ENCODE data around the gene DLX6.

The DLX6 gene

GRCh38 chr7:96989859-96990317, 15.5 kb upstream of the DLX6 start:
- Histone ChIP-seq H3K9ac (ENCODE audit: low read depth, low read length) (0 out of 2 replicates have a peak overlapping the region, but pooled peaks have one; percentile 9), H3K36me3 (ENCODE audit: insufficient read depth, low read length) (no peaks in the 10 kb centered on the region), H3K4me1 (ENCODE audit: insufficient read depth, low read length) (peaks cover 8% of the 10 kb centered on the region), H3K9me3 (ENCODE audit: control insufficient read depth, insufficient read depth, low read length) (peaks cover 5% of the 10 kb centered on the region)

- no peaks in the 10 kb centered on the region for H3K36me3 ChIP-seq (ENCODE audit: insufficient read depth, low read length)
- peaks cover 8% of the 10 kb centered on the region for H3K4me1 ChIP-seq (ENCODE audit: insufficient read depth, low read length)
- H3K9me3 ChIP-seq (ENCODE audit: control insufficient read depth, insufficient read depth, low read length) = peaks cover 5% of the 10 kb centered on the region
- no peak overlapping the region for H3K9ac ChIP-seq (ENCODE audit: low read depth, low read length)
These were observed 13.7 kb upstream of the DLX6 start for GRCh38 chr7:96991546-96992191.

GRCh38 chr7:96992192-96993005, 13.0 kb upstream of the DLX6 start:
- Histone ChIP-seq H3K36me3 (ENCODE audit: insufficient read depth, low read length) (no peaks in the 10 kb centered on the region), H3K9me3 (ENCODE audit: control insufficient read depth, insufficient read depth, low read length) (peaks cover 5% of the 10 kb centered on the region), H3K9ac (ENCODE audit: low read depth, low read length) (peak overlapping the region; percentile 22; the same call in 1 of the 2 replicates), H3K4me1 (ENCODE audit: insufficient read depth, low read length) (peaks cover 8% of the 10 kb centered on the region)

GRCh38 chr7:96993094-96993865, 12.1 kb upstream of the DLX6 start:
- Histone ChIP-seq H3K36me3 (ENCODE audit: insufficient read depth, low read length) (no peaks in the 10 kb centered on the region), H3K4me1 (ENCODE audit: insufficient read depth, low read length) (peaks cover 8% of the 10 kb centered on the region), H3K9ac (ENCODE audit: low read depth, low read length) (peak overlapping the region; percentile 22; the same call in 1 of the 2 replicates), H3K9me3 (ENCODE audit: control insufficient read depth, insufficient read depth, low read length) (peaks cover 5% of the 10 kb centered on the region)

- Histone ChIP-seq H3K4me1 (ENCODE audit: insufficient read depth, low read length) (peaks cover 8% of the 10 kb centered on the region), H3K36me3 (ENCODE audit: insufficient read depth, low read length) (no peaks in the 10 kb centered on the region), H3K9me3 (ENCODE audit: control insufficient read depth, insufficient read depth, low read length) (peaks cover 5% of the 10 kb centered on the region), H3K9ac (ENCODE audit: low read depth, low read length) (no peak overlapping the region)
These were observed 11.4 kb upstream of the DLX6 start for GRCh38 chr7:96993980-96994379.

GRCh38 chr7:96995406-96996110, 9.8 kb upstream of the DLX6 start:
- peaks cover 5% of the 10 kb centered on the region for H3K9me3 ChIP-seq (ENCODE audit: control insufficient read depth, insufficient read depth, low read length)
- H3K36me3 ChIP-seq (ENCODE audit: insufficient read depth, low read length) = no peaks in the 10 kb centered on the region
- no peak overlapping the region for H3K9ac ChIP-seq (ENCODE audit: low read depth, low read length)
- H3K4me1 ChIP-seq (ENCODE audit: insufficient read depth, low read length) = peaks cover 7% of the 10 kb centered on the region; the same call in 1 of the 2 replicates

- H3K36me3 ChIP-seq (ENCODE audit: insufficient read depth, low read length) = no peaks in the 10 kb centered on the region
- peaks cover 5% of the 10 kb centered on the region for H3K9me3 ChIP-seq (ENCODE audit: control insufficient read depth, insufficient read depth, low read length)
- no peak overlapping the region for H3K9ac ChIP-seq (ENCODE audit: low read depth, low read length)
- peaks cover 14% of the 10 kb centered on the region for H3K4me1 ChIP-seq (ENCODE audit: insufficient read depth, low read length)
These were observed 9.0 kb upstream of the DLX6 start for GRCh38 chr7:96996111-96996957.

- peaks cover 5% of the 10 kb centered on the region for H3K9me3 ChIP-seq (ENCODE audit: control insufficient read depth, insufficient read depth, low read length)
- no peak overlapping the region for H3K9ac ChIP-seq (ENCODE audit: low read depth, low read length)
- H3K36me3 ChIP-seq (ENCODE audit: insufficient read depth, low read length) = no peaks in the 10 kb centered on the region
- peaks cover 19% of the 10 kb centered on the region for H3K4me1 ChIP-seq (ENCODE audit: insufficient read depth, low read length)
These were observed 8.3 kb upstream of the DLX6 start for GRCh38 chr7:96996958-96997511.

- H3K4me1 ChIP-seq (ENCODE audit: insufficient read depth, low read length) = peaks cover 23% of the 10 kb centered on the region
- no peak overlapping the region for H3K9ac ChIP-seq (ENCODE audit: low read depth, low read length)
- H3K9me3 ChIP-seq (ENCODE audit: control insufficient read depth, insufficient read depth, low read length) = peaks cover 5% of the 10 kb centered on the region
- H3K36me3 ChIP-seq (ENCODE audit: insufficient read depth, low read length) = no peaks in the 10 kb centered on the region
These were observed 7.8 kb upstream of the DLX6 start for GRCh38 chr7:96997512-96998032.

GRCh38 chr7:96998333-96998732, 7.0 kb upstream of the DLX6 start:
- H3K9ac ChIP-seq (ENCODE audit: low read depth, low read length) = no peak overlapping the region
- peaks cover 27% of the 10 kb centered on the region for H3K4me1 ChIP-seq (ENCODE audit: insufficient read depth, low read length)
- no peaks in the 10 kb centered on the region for H3K36me3 ChIP-seq (ENCODE audit: insufficient read depth, low read length)

GRCh38 chr7:96998744-96999143, 6.6 kb upstream of the DLX6 start:
- Histone ChIP-seq H3K4me1 (ENCODE audit: insufficient read depth, low read length) (peaks cover 27% of the 10 kb centered on the region), H3K9me3 (ENCODE audit: control insufficient read depth, insufficient read depth, low read length) (peaks cover under 1% of the 10 kb centered on the region; the same call in 1 of the 2 replicates), H3K9ac (ENCODE audit: low read depth, low read length) (no peak overlapping the region), H3K36me3 (ENCODE audit: insufficient read depth, low read length) (no peaks in the 10 kb centered on the region)

More at GRCh38 chr7:96998333-96998732, 7.0 kb upstream of the DLX6 start:
- H3K9me3 ChIP-seq (ENCODE audit: control insufficient read depth, insufficient read depth, low read length) = peaks cover 5% of the 10 kb centered on the region

- no peak overlapping the region for H3K9ac ChIP-seq (ENCODE audit: low read depth, low read length)
- H3K9me3 ChIP-seq (ENCODE audit: control insufficient read depth, insufficient read depth, low read length) = no peaks in the 10 kb centered on the region
- no peaks in the 10 kb centered on the region for H3K36me3 ChIP-seq (ENCODE audit: insufficient read depth, low read length)
- H3K4me1 ChIP-seq (ENCODE audit: insufficient read depth, low read length) = peaks cover 27% of the 10 kb centered on the region
These were observed 4.1 kb upstream of the DLX6 start for GRCh38 chr7:97001221-97001620.
